GM21825 (cell line): ENCODE results near the gene ALG11.
"Not testable (repeated sequence)": the region's sequence is repeated elsewhere in the genome, so short reads cannot be mapped to it uniquely, and the experiment has no call there.

Experiments used
- ATAC-seq: cut with Tn5 transposase; IDR thresholded peaks from one replicate; pipeline ENCODE4 v1.9.1; 2021; ENCODE audit warnings: mild to moderate bottlenecking, moderate library complexity; ENCODE audit not compliant: unreplicated experiment

The ALG11 gene

GRCh38 chr13:52025475-52026245 lies 13.5 kb downstream of the ALG11 start:
- ATAC-seq: no peak

DNA sequence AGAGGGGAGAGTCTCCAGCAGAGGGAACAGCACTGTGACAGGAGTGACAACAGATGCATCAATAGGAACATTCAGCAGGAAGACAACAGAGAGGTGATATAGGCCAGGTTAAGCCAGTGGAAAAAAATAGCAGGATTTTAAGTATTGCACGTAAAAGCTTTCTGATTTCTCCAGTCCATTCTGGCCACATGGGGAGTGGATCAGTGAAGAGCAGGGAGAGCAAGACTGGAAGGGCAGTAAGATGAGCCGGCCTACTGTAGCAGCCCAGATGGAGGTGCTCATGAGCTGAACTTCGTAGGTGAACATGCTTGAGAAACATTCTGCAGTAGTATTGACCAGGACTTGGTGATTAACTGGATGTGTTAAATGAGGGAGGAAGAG lies 14.0 kb downstream of the ALG11 start:
- ATAC-seq: no peak

DNA sequence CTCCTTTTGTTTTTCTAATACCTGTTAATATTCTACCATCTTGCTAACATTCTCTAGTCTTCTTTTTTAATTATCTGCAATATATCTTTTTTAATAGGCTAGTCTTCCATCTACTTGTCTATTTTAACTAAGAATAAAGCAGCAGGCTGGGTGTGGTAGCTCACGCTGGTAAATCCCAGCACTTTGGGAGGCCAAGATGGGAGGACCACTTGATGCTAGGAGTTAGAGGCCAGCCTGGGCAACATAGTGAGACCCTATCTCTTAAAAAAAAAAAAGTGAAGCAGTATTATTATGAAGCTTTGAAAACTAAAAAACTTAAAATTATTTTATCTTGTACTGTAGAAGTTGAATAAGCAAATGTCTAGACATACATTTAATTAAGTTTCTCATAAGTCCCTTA lies 15.6 kb downstream of the ALG11 start:
- ATAC-seq: no peak

DNA sequence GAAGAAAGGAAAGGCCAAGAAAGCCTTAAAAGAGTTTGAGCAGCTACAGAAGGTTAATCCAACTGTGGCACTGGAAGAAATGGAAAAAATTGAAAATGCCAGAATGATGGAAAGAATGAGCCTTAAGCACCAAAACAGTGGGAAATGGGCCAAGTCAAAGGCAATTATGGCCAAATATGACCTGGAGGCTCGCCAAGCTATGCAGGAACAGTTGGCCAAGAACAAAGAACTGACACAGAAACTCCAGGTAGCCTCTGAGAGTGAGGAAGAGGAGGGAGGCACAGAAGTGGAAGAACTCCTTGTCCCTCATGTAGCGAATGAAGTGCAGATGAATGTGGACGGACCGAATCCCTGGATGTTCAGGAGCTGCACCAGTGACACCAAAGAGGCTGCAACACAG lies 17.4 kb downstream of the ALG11 start:
- ATAC-seq: no peak

DNA sequence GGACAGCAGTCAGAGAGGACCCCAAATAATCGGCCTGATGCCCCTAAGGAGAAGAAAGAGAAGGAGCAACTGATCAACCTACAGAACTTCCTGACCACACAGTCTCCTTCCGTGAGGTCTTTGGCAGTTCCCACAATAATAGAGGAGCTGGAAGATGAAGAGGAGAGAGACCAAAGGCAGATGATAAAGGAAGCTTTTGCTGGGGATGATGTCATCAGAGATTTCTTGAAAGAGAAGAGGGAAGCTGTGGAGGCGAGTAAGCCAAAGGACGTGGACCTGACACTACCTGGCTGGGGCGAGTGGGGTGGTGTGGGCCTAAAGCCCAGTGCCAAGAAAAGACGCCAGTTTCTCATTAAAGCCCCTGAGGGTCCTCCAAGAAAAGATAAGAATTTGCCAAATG lies 18.2 kb downstream of the ALG11 start:
- not testable (repeated sequence) for ATAC-seq

DNA sequence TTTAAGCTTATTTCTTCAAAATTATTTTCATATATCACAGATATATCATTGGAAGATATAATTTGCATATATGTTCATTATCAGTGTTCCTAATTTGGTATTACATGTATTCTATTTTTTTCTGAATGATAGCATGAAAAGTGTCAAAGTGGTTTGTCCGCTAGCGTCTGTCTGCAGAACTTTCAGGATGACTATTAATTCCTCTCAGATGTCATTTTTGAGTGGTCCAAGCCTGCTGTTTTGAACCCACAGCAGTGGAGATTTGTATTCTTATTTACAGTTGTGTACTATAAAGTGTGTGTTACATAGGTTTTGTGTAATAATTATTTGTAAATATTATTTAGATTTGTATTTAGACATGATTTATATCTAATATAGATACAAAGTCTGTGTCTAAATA lies 20.8 kb downstream of the ALG11 start:
- no peak for ATAC-seq

- ATAC-seq: no peak
These were observed 22.5 kb downstream of the ALG11 start for GRCh38 chr13:52034616-52035226.

- ATAC-seq: no peak
These were observed 23.8 kb downstream of the ALG11 start for GRCh38 chr13:52036037-52036436.

GRCh38 chr13:52043675-52044074 lies 31.5 kb downstream of the ALG11 start:
- no peak for ATAC-seq

GRCh38 chr13:52047463-52047862 lies 35.3 kb downstream of the ALG11 start:
- ATAC-seq: no peak

DNA sequence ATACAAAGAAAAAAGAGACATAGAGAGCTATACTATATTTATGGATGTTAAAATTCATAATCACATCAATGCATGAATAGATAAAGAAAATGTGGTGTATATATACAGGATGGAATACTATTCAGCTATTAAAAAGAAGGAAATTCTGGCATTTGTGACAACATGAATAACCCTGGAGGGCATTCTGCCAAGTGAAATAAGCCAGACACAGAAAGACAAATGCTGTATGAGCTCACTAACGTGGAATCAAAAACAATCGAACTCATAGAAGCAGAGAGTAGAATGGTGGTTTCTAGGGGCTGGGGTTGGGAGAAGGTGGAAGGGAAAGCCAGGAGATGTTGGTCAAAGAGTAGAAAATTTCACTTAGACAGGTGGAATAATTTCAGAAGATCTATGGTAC lies 36.3 kb downstream of the ALG11 start:
- ATAC-seq: no peak

DNA sequence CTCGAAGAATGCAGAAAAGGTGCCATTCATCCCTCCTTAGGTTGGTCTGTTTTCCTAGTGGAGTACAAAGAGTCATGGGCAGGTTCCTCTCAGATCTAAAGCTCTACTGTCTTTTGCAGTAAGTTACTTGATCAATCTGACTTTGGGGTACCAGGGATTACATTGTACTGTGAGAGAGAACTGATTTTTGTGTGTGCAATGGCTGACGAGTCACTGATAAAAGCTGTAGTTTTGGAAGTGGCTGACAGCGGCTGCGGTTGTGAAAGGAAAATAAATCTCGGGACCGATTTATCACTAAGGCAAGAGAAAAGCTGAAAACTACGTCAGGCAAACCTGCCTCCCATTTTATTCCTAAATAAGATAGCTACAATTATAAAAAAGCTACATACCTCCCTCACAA lies 39.2 kb downstream of the ALG11 start:
- no peak for ATAC-seq

GRCh38 chr13:52053460-52053859 lies 41.3 kb downstream of the ALG11 start:
- ATAC-seq: no peak

DNA sequence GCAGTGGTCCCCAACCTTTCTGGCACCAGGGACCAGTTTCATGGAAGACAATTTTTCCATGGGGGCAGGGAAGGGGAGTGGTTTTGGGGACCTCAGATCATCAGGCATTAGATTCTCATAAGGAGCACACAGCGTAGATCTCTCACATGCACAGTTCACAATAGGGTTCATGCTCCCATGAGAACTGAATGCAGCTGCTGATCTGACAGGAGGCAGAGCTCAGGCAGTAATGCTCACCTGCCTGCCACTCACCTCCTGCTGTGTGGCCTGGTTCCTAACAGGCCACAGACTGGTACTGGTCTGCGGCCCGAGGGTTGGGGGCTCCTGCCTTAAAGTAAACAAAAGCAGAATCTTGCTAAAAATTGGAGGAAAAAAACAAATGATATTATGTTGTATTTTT lies 48.9 kb downstream of the ALG11 start:
- ATAC-seq: not testable (repeated sequence)

- no peak for ATAC-seq
These were observed 49.4 kb downstream of the ALG11 start for GRCh38 chr13:52061587-52061986.

DNA sequence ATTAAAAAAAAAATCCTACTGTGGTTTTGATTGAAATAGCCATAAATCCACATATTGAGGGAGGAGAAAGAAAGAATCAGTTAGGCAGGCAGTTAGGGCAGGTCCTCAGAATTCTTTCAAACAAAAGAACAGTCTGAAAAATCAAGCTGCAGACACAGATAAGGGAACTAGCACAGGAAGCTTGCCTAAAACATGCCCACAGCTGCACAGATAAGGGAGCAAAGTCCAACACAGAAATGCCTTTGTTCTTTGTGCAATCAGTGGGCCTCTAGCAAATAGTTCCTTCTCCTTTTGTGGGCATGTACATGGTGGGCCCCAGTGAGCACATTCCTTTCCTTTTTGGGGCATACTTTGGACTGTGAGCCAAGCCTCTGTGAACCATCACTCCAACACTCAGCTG lies 55.0 kb downstream of the ALG11 start:
- ATAC-seq: no peak

- no peak for ATAC-seq
These were observed 58.8 kb downstream of the ALG11 start for GRCh38 chr13:52070929-52071523.
